HG03039 (cell line): ENCODE data around the gene ORAI1.

Experiments used
- ATAC-seq: cut with Tn5 transposase; IDR thresholded peaks from one replicate; pipeline ENCODE4 v1.9.1; 2021; ENCODE audit warnings: mild to moderate bottlenecking, moderate library complexity; ENCODE audit not compliant: unreplicated experiment

The ORAI1 gene

GRCh38 chr12:121689430-121689829 is 63.1 kb downstream of the ORAI1 start:
- no peak for ATAC-seq
